HG03060 (cell line): ENCODE measurements around the gene GOLGA8S.
"Not testable (repeated sequence)": the region's sequence is repeated elsewhere in the genome, so short reads cannot be mapped to it uniquely, and the experiment has no call there.

Experiments used
- ATAC-seq: cut with Tn5 transposase; IDR thresholded peaks from one replicate; pipeline ENCODE4 v1.9.1; 2021; ENCODE audit warnings: low read depth, moderate number of reproducible peaks; ENCODE audit not compliant: unreplicated experiment

Gene GOLGA8S, protein sequence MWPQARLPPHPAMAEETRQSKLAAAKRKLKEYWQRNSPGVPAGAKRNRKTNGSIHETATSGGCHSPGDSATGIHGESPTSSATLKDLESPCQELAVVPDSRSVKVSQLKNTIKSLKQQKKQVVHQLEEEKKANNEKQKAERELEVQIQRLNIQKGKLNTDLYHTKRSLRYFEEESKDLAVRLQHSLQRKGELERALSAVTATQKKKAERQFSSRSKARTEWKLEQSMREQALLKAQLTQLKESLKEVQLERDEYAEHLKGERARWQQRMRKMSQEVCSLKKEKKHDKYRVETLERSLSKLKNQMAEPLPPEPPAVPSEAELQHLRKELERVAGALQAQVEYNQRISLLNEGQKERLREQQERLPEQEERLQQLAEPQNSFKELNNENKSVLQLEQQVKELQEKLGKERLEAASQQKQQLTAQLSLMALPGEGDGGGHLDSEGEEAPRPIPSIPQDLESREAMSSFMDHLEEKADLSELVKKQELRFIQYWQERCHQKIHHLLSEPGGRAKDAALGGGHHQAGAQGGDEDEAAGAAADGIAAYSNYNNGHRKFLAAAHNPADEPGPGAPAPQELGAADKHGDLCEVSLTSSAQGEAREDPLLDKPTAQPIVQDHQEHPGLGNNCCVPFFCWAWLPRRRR

GRCh38 chr15:23354448-23354847 is at the start of gene GOLGA8S:
GOLGA8S (plus strand) TSS chr15:23354748; CDS start chr15:23354810, 62 bp downstream.
- ATAC-seq = not testable (repeated sequence)

- not testable (repeated sequence) for ATAC-seq
These were observed 49.7 kb upstream of the GOLGA8S start for GRCh38 chr15:23304805-23305204.

DNA sequence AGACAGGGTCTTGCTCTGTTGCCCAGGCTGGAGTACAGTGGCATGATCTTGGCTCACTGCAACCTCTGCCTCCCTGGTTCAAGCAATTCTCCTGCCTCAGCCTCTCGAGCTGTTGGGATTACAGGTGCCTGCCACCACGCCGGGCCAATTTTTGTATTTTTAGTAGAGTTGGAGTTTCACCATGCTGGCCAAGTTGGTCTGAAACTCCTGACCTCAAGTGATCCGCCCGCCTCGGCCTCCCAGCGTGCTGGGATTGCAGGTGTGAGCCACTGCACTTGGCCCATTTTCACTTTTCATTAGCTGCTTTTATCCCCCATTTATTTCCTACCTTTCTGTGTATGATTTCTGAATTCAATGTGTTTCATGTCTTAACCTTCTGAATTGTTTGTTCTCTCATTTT is 48.6 kb upstream of the GOLGA8S start:
- ATAC-seq = not testable (repeated sequence)

DNA sequence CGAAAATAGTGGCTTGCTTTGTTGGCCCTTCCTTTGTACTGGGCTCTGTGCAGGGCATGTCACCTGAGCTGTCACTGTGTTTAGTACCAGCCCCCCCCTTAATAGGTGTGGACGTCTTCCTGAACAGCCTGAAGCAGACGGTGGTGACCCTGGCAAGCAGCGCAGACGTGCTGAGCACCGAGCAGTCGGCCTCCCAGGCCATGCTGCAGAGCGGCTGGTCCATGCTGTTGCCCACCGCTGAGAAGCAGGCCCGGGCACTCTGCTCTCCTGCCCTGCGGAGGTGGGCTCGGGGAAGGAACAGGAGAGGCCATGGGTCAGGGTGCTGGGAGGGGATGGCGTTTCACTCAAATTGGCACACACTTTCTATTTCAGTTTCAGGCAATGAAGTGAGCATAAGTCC is 43.3 kb upstream of the GOLGA8S start:
- not testable (repeated sequence) for ATAC-seq

DNA sequence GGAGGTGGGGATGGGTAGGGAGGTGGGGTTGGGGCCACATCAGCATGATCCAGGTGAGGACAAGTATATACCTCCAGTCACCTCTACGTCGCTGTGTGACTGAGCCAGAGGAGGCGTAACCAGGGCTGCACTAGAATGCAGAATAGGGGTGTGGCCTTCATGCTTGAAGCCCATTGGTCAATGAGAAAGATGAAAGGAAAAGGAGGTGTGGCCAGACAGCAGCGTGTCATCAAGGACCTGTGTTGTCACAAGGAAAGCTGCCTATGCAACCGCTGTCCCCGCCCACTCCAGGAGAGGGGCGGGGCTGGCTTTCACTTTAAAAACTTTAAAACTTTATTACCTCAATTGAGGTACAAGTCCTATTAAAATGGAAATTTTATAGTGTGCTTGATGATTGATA is 20.5 kb upstream of the GOLGA8S start, which contains the start of gene GOLGA6L26:
TSS of gene GOLGA6L26 (minus strand) at position 101 of the 400 bp plus-strand sequence. CDS start at position 40, 61 bp downstream.
- ATAC-seq = not testable (repeated sequence)

DNA sequence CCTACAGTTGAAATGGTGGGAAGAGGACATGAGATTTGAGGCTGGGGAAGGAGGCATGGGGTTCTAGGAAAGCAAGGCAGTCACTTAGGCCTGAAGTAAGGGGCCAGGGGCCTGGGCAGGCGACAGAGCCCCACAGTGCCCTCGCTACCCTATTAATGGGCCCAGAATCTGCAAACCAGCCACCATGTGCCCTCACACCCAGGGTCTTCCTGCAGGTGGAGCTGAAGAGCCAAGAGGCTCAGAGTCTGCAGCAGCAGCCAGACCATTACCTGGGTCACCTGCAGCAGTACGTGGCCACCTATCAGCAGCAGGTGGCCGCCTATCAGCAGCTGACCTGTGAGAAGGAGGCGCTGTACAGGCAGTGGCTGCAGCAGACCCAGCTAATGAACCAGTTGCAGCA is 8.1 kb downstream of the GOLGA8S start:
- not testable (repeated sequence) for ATAC-seq

DNA sequence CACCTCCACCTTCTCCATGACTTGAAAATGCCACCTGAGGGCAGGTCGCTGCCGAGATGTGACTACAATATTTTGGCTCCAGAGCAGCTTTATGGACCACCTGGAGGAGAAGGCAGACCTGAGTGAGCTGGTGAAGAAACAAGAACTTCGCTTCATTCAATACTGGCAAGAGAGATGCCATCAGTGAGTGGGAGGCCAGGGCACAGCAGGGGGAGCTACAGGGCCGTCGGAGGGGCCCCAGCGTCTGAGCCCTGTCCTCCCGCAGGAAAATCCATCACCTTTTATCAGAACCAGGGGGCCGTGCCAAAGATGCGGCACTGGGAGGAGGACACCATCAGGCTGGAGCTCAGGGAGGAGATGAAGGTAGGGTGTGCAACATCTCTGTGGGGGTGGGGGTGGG is 9.7 kb downstream of the GOLGA8S start:
- not testable (repeated sequence) for ATAC-seq

DNA sequence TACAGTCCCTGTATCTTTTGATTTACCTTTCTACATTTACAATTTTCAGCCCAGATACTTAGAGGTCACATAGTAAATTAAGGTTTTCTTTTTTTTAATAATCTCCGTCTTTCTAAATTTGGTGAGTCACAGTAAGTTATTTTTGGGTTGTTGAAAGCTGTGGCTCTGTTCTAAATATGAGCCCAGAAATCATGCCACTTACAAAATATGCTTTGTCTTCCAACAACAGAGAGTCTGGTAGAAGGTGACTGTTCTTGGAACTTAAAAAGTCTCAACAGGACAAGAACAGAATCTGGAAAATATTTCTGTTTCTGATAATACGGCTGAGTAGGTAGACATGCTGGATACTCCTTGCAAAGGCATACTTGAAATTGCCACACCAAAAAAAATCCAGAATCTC is 16.0 kb downstream of the GOLGA8S start:
- ATAC-seq = no peak

GRCh38 chr15:23371134-23371533 is 16.6 kb downstream of the GOLGA8S start:
- not testable (repeated sequence) for ATAC-seq

DNA sequence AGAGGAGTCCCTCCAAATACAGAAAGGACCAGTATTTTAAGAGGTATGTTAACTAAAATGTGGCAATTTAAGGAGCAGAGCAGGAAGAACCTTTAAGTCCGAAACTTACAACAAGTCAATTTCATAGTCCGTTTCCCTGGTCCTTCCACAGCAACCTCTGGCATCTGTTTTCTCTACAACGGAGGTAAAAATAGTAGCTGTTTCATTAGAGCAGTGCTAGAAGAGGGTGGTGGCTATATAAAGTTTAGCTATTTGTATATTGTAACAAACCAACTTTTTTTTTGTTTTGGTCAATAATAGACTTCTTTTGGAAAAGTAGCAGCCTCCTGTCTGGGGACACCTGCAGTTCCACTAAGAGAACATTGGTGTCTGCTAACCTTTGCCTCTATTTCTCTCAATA is 17.3 kb downstream of the GOLGA8S start:
- ATAC-seq = not testable (repeated sequence)

DNA sequence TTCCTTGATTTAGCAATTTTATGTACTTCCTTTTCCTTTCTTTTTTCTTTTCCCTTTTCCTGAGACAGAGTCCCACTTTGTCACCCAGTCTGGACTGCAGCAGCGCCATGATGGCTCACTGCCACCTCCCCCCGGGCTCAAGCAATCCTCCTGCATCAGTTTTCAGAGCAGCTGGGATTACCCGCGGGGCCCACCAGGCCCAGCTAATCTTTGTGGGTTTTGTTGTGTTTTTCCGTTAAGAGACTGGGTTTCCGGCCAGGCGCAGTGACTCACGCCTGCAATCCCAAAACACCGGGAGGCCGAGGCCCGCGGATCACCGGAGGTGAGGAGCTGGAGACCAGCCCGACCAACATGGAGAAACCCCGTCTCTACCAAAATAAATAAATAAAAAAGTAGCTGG is 17.7 kb downstream of the GOLGA8S start:
- ATAC-seq = no peak

GRCh38 chr15:23372891-23373600 is 18.5 kb downstream of the GOLGA8S start:
- ATAC-seq = not testable (repeated sequence)

DNA sequence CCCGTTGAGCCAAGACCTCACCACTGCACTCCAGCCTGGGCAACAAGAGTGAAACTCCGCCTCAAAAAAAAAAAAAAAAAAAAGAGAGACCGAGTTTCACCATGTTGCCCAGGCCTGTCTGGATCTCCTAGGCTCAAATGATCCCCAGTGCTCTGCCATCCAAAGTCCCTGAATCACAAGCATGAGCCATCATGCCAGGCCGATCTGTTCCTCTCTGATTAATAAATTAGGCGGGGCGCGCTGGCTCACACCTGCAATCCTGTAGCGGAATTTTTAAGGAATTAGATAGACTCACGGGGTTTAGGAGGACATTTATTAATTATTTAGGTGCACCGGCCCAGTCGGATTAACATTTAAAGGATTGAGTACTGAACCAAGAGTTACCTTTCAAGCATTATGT is 19.7 kb downstream of the GOLGA8S start:
- not testable (repeated sequence) for ATAC-seq

GRCh38 chr15:23378946-23379345 is 24.4 kb downstream of the GOLGA8S start:
- ATAC-seq = not testable (repeated sequence)

DNA sequence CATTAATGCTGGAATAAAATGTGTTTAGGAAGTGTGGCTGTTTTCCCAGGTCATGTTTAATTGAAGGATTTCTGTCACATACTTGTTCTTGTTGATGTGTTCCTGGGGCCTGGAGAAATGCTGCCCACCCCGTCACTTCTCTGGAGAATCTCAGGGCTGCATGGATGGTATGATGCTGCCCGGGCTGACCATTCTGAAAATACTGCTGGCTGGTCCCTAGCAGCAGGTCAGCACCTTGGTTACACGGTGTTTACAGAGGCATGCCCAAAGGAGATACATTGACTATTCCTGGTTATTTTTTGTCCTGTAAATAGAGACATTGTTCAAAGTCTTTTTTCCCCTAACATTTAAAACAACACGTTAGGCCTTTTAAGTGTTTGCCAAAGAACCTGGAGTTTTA is 26.2 kb downstream of the GOLGA8S start:
- not testable (repeated sequence) for ATAC-seq

DNA sequence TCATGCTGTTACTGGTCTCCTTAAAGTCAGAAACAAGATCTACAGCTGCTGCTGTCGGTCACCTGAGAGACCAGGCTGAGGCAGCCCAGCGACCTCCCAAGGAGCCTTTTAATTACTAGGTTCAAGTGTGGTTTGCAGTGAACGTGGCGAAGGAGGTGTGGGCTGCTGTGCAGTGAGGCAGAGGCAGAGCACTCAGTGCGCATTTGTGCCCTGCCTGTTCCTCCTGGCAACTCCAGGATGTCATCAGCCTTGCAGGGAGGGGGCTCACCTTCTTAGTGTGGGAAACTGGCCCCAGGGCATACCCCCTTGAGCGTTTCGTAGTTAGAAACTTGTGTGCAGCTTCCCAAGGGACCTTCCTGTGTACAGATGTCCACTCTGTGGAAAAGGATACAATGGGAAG is 26.6 kb downstream of the GOLGA8S start:
- ATAC-seq = not testable (repeated sequence)

DNA sequence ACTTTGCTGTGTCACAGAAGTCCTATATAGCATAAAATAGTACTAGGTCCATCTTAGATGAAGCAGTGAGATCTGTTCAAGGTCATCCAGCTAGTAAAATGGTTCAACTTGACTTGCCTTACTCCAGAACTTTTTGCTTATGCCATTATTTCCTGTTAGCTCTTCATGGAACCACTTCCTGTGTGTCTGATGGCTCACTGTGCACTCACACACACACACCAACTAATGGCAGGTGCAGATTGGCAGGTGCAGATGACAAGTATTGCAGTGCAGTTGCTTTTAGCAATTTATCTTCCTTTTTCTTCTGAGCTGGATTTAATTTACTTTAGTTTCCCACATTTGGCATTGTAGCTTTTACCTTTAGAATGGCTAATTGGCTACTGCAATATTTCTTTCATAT is 29.8 kb downstream of the GOLGA8S start:
- no peak for ATAC-seq

GRCh38 chr15:23385886-23386430 is 31.4 kb downstream of the GOLGA8S start:
- ATAC-seq = no peak

- ATAC-seq = no peak
These were observed 33.2 kb downstream of the GOLGA8S start for GRCh38 chr15:23387621-23388190.

- ATAC-seq = no peak
These were observed 40.6 kb downstream of the GOLGA8S start for GRCh38 chr15:23395030-23395692.
